Liver (tissue), 9 donors: ENCODE results near the gene PDZK1. TPM values are rescaled to one million over a fixed set of nuclear protein-coding genes. Genes with fewer than 3 reads are reported as not detected.
"Not testable (repeated sequence)": the region's sequence is repeated elsewhere in the genome, so short reads cannot be mapped to it uniquely, and the experiment has no call there.

ENCODE experiments used
- DNase-seq: peaks from one replicate; pipeline ENCODE4 v3.0.0-alpha.2; 2017; ENCODE audit warnings: low spot score
- H3K27ac ChIP-seq, 2 donors: one replicate each; pipeline ENCODE4 v1.7.0; 2013; ENCODE audit warnings: inconsistent platforms in 2 of 2, low read length in 2 of 2, control low read depth in 1 of 2, low read depth in 1 of 2, mild to moderate bottlenecking in 1 of 2
- H3K27me3 ChIP-seq, 4 donors: one replicate each; pipeline versions ENCODE4 v1.6.1 to v1.7.0; 2013; ENCODE audit warnings: low read length in 3 of 4, inconsistent platforms in 1 of 4, mild to moderate bottlenecking in 1 of 4, moderate library complexity in 1 of 4; ENCODE audit not compliant: control insufficient read depth in 4 of 4, insufficient read depth in 4 of 4
- H3K36me3 ChIP-seq, 4 donors: one replicate each; pipeline versions ENCODE4 v1.6.1 to v1.7.0; 2013; ENCODE audit warnings: low read length in 3 of 4, mild to moderate bottlenecking in 3 of 4, low read depth in 1 of 4, moderate library complexity in 1 of 4; ENCODE audit not compliant: control insufficient read depth in 4 of 4, insufficient read depth in 3 of 4
- H3K4me1 ChIP-seq, 4 donors: one replicate each; pipeline versions ENCODE4 v1.6.1 to v1.7.0; 2013; ENCODE audit warnings: low read length in 3 of 4, mild to moderate bottlenecking in 3 of 4, moderate library complexity in 1 of 4; ENCODE audit not compliant: control insufficient read depth in 4 of 4, insufficient read depth in 4 of 4
- H3K4me3 ChIP-seq, 3 donors: one replicate each; pipeline versions ENCODE4 v1.6.1 to v1.7.0; 2013; ENCODE audit warnings: low read length in 3 of 3, control low read depth in 1 of 3, low read depth in 1 of 3, mild to moderate bottlenecking in 1 of 3
- H3K9ac ChIP-seq, 2 donors: one replicate each; pipeline ENCODE4 v1.7.0; 2013; ENCODE audit warnings: low read length in 2 of 2, mild to moderate bottlenecking in 2 of 2, moderate library complexity in 2 of 2, control low read depth in 1 of 2, low read depth in 1 of 2
- H3K9me3 ChIP-seq, 4 donors: one replicate each; pipeline versions ENCODE4 v1.6.1 to v1.7.0; 2013; ENCODE audit warnings: low read length in 3 of 4; ENCODE audit not compliant: control insufficient read depth in 4 of 4
- CTCF ChIP-seq: fragments of 150-350 bp; IDR thresholded peaks from 2 replicates; pipeline ENCODE4 v1.5.1; 2017; ENCODE audit warnings: improper control_type of control experiment, low read depth, low read length; ENCODE audit not compliant: missing input control
- EGR1 ChIP-seq, 2 donors: IDR thresholded peaks; 2 replicates each; pipeline ENCODE4 v1.6.1; 2016 to 2018; ENCODE audit warnings: antibody characterized with exemption in 2 of 2, low read depth in 2 of 2
- FOXA1 ChIP-seq: IDR thresholded peaks from 2 replicates; pipeline ENCODE4 v1.6.1; 2016; ENCODE audit warnings: antibody characterized with exemption
- GABPA ChIP-seq, 2 donors: IDR thresholded peaks in 1 of 2; conservative IDR thresholded peaks in 1 of 2; 2 replicates each; pipeline ENCODE4 v1.6.1; 2016; ENCODE audit warnings: antibody characterized with exemption in 2 of 2, mild to moderate bottlenecking in 1 of 2, moderate library complexity in 1 of 2
- JUND ChIP-seq, 2 donors: IDR thresholded peaks; 2 replicates each; pipeline ENCODE4 v1.6.1; 2016; ENCODE audit warnings: antibody characterized with exemption in 2 of 2
- NR2F2 ChIP-seq: IDR thresholded peaks from 2 replicates; pipeline ENCODE4 v1.6.1; 2016; ENCODE audit warnings: antibody characterized with exemption
- RAD21 ChIP-seq, 2 donors: IDR thresholded peaks; 2 replicates each; pipeline ENCODE4 v1.6.1; 2016; ENCODE audit warnings: antibody characterized with exemption in 2 of 2, mild to moderate bottlenecking in 2 of 2
- REST ChIP-seq: IDR thresholded peaks from 2 replicates; pipeline ENCODE4 v1.6.1; 2016; ENCODE audit warnings: antibody characterized with exemption, mild to moderate bottlenecking
- RXRA ChIP-seq, 2 donors: IDR thresholded peaks; 2 replicates each; pipeline ENCODE4 v1.6.1; 2017 to 2018; ENCODE audit warnings: antibody characterized with exemption in 2 of 2, mild to moderate bottlenecking in 1 of 2
- SP1 ChIP-seq: IDR thresholded peaks from 2 replicates; pipeline ENCODE4 v1.6.1; 2018; ENCODE audit warnings: antibody characterized with exemption, mild to moderate bottlenecking
- YY1 ChIP-seq: IDR thresholded peaks from 2 replicates; pipeline ENCODE4 v1.6.1; 2016; ENCODE audit warnings: antibody characterized with exemption, mild to moderate bottlenecking
- WGBS: extraction: QIAGEN DNeasy Blood & Tissue Kit; methylation state at CpG from one replicate; pipeline ENCODE4 v1.1.7; 2013; 5-methylcytosine and 5-hydroxymethylcytosine counted together
- polyA plus RNA-seq, 2 donors: library from polyadenylated mRNA; stranded (reverse) in 1 of 2; unstranded in 1 of 2; fragments of 200-250 nt in 1 of 2; fragments of >200 nt in 1 of 2; fragmentation: Nextera tagmentation in 1 of 2; extraction: Ambion mirVana in 1 of 2; gene quantifications; one replicate each; pipeline versions ENCODE4 v1.2.1 to v1.2.3, GENCODE V29; 2013 to 2015
- total RNA-seq, 2 donors: library from RNA; depleted of rRNA; stranded (reverse); fragments of >200 nt; gene quantifications; one replicate each; pipeline ENCODE4 v1.2.3, GENCODE V29; 2014
- TF ChIP-seq, protein P1 (sequence below): IDR thresholded peaks from 2 replicates; pipeline ENCODE4 v1.6.1; 2016; ENCODE audit warnings: antibody characterized with exemption
- donor health status: healthy.
- donor health status: healthy.
- donor health status: healthy.
- donor health status: healthy.
- donor health status: healthy.

Gene PDZK1
- total and polyA plus RNA-seq, 4 donors = 40.5 to 85.4 (median 60.6) TPM

DNA sequence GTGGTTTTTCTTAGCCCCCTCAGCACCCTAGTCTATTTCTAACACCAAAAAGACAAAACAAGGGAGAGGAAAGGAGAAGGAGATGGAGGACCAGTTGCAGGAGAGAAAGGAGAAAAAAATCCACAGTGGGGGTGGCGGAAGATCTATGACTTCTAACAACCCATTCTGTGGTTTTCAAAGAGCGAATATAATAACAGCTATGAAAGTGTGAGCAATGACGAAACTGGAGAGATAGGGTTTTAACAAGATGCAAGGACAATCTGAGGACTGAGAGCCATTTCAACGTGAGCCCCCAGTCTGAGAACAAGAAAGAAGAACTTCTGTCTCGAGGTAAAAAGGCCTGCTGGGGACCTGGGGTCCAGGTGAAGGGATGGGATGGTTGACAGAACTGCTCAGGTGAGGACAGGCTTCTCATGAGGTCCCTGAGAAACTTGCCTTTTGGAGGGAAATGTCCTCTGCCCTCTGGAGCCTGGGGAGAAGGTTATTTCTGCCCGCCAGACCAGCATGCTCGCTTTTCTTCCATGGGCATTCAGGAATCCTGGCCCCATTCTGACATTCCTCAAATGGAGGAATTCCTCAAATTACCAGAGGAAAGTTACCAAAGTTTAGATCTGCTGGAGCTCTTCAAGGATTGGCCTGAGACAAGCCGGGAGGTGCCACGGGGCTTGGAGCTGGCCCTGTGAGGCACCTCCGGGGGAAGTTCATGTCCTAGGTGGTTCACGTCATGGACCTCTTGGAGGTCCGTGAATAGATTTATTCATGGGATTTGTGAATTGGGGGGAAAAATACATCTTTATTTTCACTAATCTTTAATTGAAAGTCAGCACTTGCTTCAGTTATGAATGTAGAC lies 12.3 kb upstream of the PDZK1 start, which contains the start of gene CD160:
CD160 (plus strand) TSS at position 270 of the 850 bp plus-strand sequence. CDS start 8,829 bp downstream, outside the sequence.
- no peak for DNase-seq
- H3K4me1 ChIP-seq = peaks cover 2 to 13% (median 7%) of the 10 kb centered on the region in 4 donors
- H3K4me3 ChIP-seq = no peak within 1 kb of the TSS
- H3K36me3 ChIP-seq = no peaks in the 10 kb centered on the region
- H3K27ac ChIP-seq = no peak within 1 kb of the TSS
- no peaks in the 10 kb centered on the region for H3K27me3 ChIP-seq
- TF ChIP-seq FOXA1 (no peak), SP1 (no peak), NR2F2 (no peak), REST (no peak), RXRA (IDR thresholded peaks at IDR 0.05) (no peak), YY1 (no peak), RAD21 (IDR thresholded peaks at IDR 0.05) (no peak), GABPA (IDR thresholded peaks at IDR 0.05 in 1 of 2, conservative IDR thresholded peaks at IDR 0.05 in 1 of 2) (no peak)
- TF ChIP-seq, protein P1, sequence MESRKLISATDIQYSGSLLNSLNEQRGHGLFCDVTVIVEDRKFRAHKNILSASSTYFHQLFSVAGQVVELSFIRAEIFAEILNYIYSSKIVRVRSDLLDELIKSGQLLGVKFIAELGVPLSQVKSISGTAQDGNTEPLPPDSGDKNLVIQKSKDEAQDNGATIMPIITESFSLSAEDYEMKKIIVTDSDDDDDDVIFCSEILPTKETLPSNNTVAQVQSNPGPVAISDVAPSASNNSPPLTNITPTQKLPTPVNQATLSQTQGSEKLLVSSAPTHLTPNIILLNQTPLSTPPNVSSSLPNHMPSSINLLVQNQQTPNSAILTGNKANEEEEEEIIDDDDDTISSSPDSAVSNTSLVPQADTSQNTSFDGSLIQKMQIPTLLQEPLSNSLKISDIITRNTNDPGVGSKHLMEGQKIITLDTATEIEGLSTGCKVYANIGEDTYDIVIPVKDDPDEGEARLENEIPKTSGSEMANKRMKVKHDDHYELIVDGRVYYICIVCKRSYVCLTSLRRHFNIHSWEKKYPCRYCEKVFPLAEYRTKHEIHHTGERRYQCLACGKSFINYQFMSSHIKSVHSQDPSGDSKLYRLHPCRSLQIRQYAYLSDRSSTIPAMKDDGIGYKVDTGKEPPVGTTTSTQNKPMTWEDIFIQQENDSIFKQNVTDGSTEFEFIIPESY = no peak
- no peaks in the 10 kb centered on the region for H3K9me3 ChIP-seq
- no peak within 1 kb of the TSS for H3K9ac ChIP-seq
- 87% methylated on average over 12 of the region's 12 CpGs for WGBS

- not testable (repeated sequence) for H3K36me3 ChIP-seq, H3K27me3 ChIP-seq, H3K9ac ChIP-seq, H3K27ac ChIP-seq, H3K9me3 ChIP-seq, H3K4me3 ChIP-seq, DNase-seq
- 97% methylated on average over 5 of the region's 5 CpGs for WGBS
- H3K4me1 ChIP-seq = peaks cover 6 to 21% (median 14%) of the 10 kb centered on the region in 4 donors
Measured at GRCh38 chr1:145718465-145718864, 11.3 kb upstream of the PDZK1 start.

- Histone ChIP-seq H3K36me3 (no peaks in the 10 kb centered on the region), H3K9me3 (no peaks in the 10 kb centered on the region), H3K4me1 (peaks cover 7 to 25% (median 18%) of the 10 kb centered on the region in 4 donors), H3K27ac (no peak overlapping the region), H3K27me3 (no peaks in the 10 kb centered on the region), H3K9ac (no peak overlapping the region), H3K4me3 (no peak overlapping the region)
- DNase-seq = no peak
- WGBS = 33% methylated on average over 1 of the region's 1 CpG
- no peak for TF ChIP-seq REST
- TF ChIP-seq EGR1 (IDR thresholded peaks at IDR 0.05; ENCODE audit: low read depth in 2 of 2) = no peak
- no peak for TF ChIP-seq JUND (IDR thresholded peaks at IDR 0.05)
- no peak for TF ChIP-seq CTCF
- TF ChIP-seq NR2F2 = no peak
- TF ChIP-seq, protein P1 = no peak
Measured at GRCh38 chr1:145717833-145718232, 10.7 kb upstream of the PDZK1 start.
